Transverse colon (tissue), 4 donors: Measurements from ENCODE around the gene ZNF236. TPM values are rescaled to one million over a fixed set of nuclear protein-coding genes. Genes with fewer than 3 reads are reported as not detected.

Experiments used
- DNase-seq: peaks from one replicate; pipeline ENCODE4 v3.0.0-alpha.2; 2019
- H3K27ac ChIP-seq, 4 donors: fragments of 200-600 bp; sonication (generic); 2 replicates each; pipeline ENCODE4 v1.5.1; 2016 to 2018; ENCODE audit warnings: inconsistent platforms in 4 of 4
- H3K27me3 ChIP-seq: fragments of 200-600 bp; sonication (generic); 2 replicates; pipeline ENCODE4 v1.5.1; 2017; ENCODE audit warnings: inconsistent platforms
- H3K36me3 ChIP-seq, 4 donors: fragments of 200-600 bp; sonication (generic); 2 replicates each; pipeline ENCODE4 v1.5.1; 2017 to 2019; ENCODE audit warnings: inconsistent platforms in 4 of 4
- H3K4me1 ChIP-seq, 4 donors: fragments of 200-600 bp; sonication (generic); 2 replicates each; pipeline ENCODE4 v1.5.1; 2017 to 2020; ENCODE audit warnings: inconsistent platforms in 4 of 4
- H3K4me3 ChIP-seq, 4 donors: fragments of 200-600 bp; sonication (generic); 1 replicate in 1 of 4; 2 replicates in 3 of 4; pipeline versions ENCODE4 v1.5.1 to v1.6.1; 2017 to 2019; ENCODE audit warnings: inconsistent platforms in 4 of 4
- H3K9me3 ChIP-seq, 2 donors: fragments of 200-600 bp; sonication (generic); 2 replicates each; pipeline ENCODE4 v1.5.1; 2017 to 2019; ENCODE audit warnings: inconsistent platforms in 2 of 2
- EP300 ChIP-seq: sonication (generic); formaldehyde crosslinking; IDR thresholded peaks from one replicate; pipeline ENCODE4 v1.6.1; 2017; ENCODE audit warnings: antibody characterized with exemption, low read depth
- POLR2A ChIP-seq: fragments of 450-650 bp; IDR thresholded peaks from one replicate; pipeline ENCODE4 v1.6.1; 2016; ENCODE audit warnings: antibody characterized with exemption, mild to moderate bottlenecking, moderate library complexity
- POLR2AphosphoS5 ChIP-seq, 3 donors: sonication (generic); formaldehyde crosslinking; IDR thresholded peaks; one replicate each; pipeline ENCODE4 v1.6.1; 2016; ENCODE audit warnings: antibody characterized with exemption in 3 of 3
- WGBS, 2 donors: methylation state at CpG; one replicate each; pipeline ENCODE4 v1.1.5; 2018; ENCODE audit warnings: low coverage in 1 of 2; 5-methylcytosine and 5-hydroxymethylcytosine counted together
- in situ Hi-C, 4 donors: fragments of 200-750 bp; cut with MboI; loops; one replicate each; pipeline versions ENCODE4 v1.15.0 to v1.15.1; 2017; ENCODE audit warnings: low sequenced_read_pairs in 3 of 4, low pct_ligation_motif_present in 1 of 4, low pct_unique_long_range_greater_than_20kb in 1 of 4
- intact Hi-C: fragments of 100-400 bp; cut with DNase I; formaldehyde crosslinking; loops from one replicate; pipeline ENCODE4 v1.15.1; 2023; ENCODE audit warnings: low total_unique reads
- total RNA-seq, 4 donors: library from RNA; depleted of rRNA; stranded (reverse); fragments of >200 nt; gene quantifications; one replicate each; pipeline ENCODE4 v1.1.0, GENCODE V29; 2016
- TF ChIP-seq, protein P1 (sequence below), 5 experiments: fragments of 200-600 bp in 3 of 5; fragments of 450-650 bp in 2 of 5; sonication (generic) in 3 of 5; IDR thresholded peaks; 1 replicate in 2 of 5; 2 replicates in 3 of 5; pipeline ENCODE4 v1.5.1; 2016 to 2017; ENCODE audit warnings: antibody characterized with exemption in 5 of 5, inconsistent platforms in 3 of 5, mild to moderate bottlenecking in 2 of 5, moderate library complexity in 1 of 5

ZNF236 gene
- total RNA-seq, 4 donors from 2014 or later = 18.3 to 82.8 (median 43.7) TPM

DNA sequence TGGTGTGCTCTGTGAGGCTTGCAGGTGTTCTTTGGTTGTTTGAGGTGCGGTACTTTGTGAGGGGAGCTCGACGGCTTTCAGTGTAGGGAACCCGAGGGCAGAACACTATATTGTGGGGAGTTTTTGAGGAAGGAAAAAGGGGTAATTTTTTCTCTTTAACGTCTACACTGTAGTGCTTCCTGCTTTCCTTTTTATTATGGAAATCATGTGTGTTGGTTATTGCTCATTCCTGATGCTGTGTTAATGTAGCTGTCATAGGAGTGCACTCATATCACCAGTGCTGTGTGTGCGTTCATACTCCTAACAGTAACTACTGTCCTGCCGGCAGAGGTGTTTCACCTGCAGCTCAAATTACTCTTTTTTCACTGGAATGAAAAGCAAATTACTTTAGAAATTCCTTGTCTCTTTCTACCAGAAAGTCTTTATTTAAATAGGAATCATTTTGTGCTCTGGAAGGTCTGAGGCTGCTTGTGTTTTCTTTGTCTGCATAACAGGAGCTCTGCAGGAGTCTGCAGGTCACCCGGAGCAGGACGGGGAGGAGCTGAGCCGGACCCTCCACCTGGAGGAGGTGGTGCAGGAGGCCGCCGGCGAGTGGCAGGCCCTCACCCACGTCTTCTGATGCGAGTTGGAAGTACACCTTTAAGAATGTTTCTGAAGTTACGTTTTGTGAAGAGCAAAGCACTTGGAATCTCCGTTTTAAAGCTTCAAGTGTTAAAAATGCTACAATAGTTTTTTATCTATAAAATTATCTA is 145.5 kb downstream of the ZNF236 start:
- no peak for TF ChIP-seq POLR2AphosphoS5 (IDR thresholded peaks at IDR 0.05)
- no peak for TF ChIP-seq POLR2A
- no peak for TF ChIP-seq EP300
- TF ChIP-seq, protein P1, sequence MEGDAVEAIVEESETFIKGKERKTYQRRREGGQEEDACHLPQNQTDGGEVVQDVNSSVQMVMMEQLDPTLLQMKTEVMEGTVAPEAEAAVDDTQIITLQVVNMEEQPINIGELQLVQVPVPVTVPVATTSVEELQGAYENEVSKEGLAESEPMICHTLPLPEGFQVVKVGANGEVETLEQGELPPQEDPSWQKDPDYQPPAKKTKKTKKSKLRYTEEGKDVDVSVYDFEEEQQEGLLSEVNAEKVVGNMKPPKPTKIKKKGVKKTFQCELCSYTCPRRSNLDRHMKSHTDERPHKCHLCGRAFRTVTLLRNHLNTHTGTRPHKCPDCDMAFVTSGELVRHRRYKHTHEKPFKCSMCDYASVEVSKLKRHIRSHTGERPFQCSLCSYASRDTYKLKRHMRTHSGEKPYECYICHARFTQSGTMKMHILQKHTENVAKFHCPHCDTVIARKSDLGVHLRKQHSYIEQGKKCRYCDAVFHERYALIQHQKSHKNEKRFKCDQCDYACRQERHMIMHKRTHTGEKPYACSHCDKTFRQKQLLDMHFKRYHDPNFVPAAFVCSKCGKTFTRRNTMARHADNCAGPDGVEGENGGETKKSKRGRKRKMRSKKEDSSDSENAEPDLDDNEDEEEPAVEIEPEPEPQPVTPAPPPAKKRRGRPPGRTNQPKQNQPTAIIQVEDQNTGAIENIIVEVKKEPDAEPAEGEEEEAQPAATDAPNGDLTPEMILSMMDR (IDR thresholded peaks at IDR 0.05) = no peak
- intact Hi-C loops = no loop called here
- WGBS, 2 donors = 54 to 71% methylated on average over 7 to 17 of the region's 17 CpGs
- in situ Hi-C loops = no loop called here
- no peak overlapping the region for H3K4me3 ChIP-seq
- no peaks in the 10 kb centered on the region for H3K9me3 ChIP-seq
- peaks cover 0 to 8% (median 0%) of the 10 kb centered on the region in 4 donors for H3K36me3 ChIP-seq
- H3K4me1 ChIP-seq = peaks cover 0 to 11% (median 2%) of the 10 kb centered on the region in 4 donors
- DNase-seq = no peak
- H3K27me3 ChIP-seq = no peaks in the 10 kb centered on the region
- H3K27ac ChIP-seq = no peak overlapping the region

DNA sequence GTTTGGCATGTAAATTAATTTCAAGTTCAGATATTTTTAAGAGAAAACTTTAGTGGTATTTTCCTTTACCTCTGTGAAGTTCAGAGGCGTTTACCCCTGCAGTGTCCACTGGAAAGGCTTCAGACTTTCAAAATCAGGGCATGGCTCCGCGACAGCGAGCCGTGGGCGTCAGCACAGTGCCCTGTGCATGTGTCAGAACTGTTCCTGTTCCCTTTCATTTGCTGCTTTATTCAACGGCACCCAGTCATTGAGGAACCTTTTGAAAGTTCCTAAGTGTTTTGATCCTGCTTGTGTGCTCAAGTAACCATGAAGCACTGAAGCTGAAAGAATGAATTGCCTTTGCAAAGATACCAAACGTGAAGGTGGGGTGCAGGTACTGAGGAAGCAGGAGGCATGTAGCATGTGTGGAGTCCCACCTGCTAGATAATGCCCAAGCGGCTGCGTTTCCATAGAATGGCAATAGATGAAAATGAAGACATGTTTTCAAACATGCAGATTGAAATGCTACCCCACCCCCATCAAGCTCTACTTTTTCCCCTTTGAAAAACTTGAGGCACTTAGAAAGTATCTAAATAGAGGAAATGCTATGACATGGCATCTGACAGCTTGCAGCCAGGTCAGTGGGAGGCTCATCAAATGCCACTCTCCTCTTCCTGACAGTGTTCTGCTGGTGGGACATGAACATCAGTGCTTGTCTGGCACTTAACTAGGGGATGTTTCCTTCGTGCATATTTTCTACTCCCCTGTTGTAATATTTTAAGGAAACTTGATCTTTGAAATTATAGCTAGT is 148.6 kb downstream of the ZNF236 start:
- DNase-seq = no peak
- Histone ChIP-seq H3K36me3 (peaks cover 0 to 8% (median 0%) of the 10 kb centered on the region in 4 donors), H3K27ac (no peak overlapping the region), H3K4me1 (peaks cover 0 to 7% (median 0%) of the 10 kb centered on the region in 4 donors), H3K9me3 (no peaks in the 10 kb centered on the region), H3K4me3 (no peak overlapping the region), H3K27me3 (no peaks in the 10 kb centered on the region)
- WGBS, 2 donors = 88 to 91% methylated on average over 6 to 11 of the region's 11 CpGs
- TF ChIP-seq EP300 (no peak), POLR2A (no peak), POLR2AphosphoS5 (IDR thresholded peaks at IDR 0.05) (no peak)
- TF ChIP-seq, protein P1 (IDR thresholded peaks at IDR 0.05) = no peak
- intact Hi-C loops (no loop called here), in situ Hi-C loops (no loop called here)

DNA sequence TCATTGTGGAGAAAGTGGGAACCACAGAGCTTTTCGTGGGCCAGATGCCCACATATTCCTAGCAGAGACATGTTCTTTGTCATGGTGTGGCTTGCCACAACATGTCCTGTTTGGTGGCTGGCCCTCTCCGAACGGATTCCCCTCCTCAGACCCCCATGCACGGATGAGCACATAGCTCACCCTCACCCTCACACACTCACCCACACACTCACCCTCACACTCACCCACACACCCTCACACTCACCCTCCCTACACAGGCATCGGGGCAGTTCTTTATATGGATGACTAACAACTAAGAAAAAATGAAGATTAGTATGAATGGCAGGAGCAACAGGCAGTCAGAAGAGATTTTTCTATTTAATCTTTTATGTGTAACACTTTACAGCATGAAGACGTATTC is 149.9 kb downstream of the ZNF236 start:
- Histone ChIP-seq H3K27me3 (no peaks in the 10 kb centered on the region), H3K9me3 (no peaks in the 10 kb centered on the region), H3K4me3 (no peak overlapping the region), H3K36me3 (peaks cover 0 to 8% (median 0%) of the 10 kb centered on the region in 4 donors), H3K4me1 (peaks cover 0 to 12% (median 1%) of the 10 kb centered on the region in 4 donors), H3K27ac (no peak overlapping the region)
- intact Hi-C loops = no loop called here
- in situ Hi-C loops = no loop called here
- 83 to 92% methylated on average over 2 to 6 of the region's 6 CpGs for WGBS, 2 donors
- TF ChIP-seq, protein P1 (IDR thresholded peaks at IDR 0.05) = no peak
- TF ChIP-seq POLR2A = no peak
- DNase-seq = no peak

DNA sequence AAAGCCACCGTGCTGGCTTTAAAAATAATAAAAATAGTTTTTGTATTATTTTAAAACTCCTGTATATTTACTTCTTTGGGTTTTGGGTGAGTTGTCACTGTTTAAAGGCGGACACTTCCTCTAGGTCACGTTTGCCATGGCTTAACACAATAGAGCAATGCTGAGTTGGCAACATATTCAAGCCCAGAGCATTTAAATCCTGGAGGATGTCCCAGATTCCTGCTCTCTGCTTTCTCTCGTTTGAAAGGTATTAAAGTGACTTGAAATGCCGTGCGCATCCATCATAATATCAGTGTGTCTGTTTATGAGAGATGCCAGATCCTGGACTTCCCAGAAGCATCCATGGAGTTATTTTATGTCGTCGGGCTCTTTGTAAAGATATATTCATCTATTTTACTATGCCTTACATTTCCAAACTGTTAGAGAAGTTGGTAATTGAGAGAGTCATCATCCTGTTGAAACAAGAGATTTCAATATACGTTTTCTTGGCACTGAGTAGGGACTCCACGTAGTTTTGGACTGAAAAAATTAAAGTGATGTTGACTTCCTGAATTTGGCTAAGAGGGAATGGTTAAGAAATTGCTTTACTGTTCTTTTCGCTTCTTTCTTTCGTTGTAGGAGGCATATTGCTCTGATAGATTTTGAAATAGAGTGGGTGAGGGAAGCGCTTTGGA is 150.6 kb downstream of the ZNF236 start:
- WGBS, 2 donors = 69 to 77% methylated on average over 13 of the region's 13 CpGs
- Histone ChIP-seq H3K27ac (no peak overlapping the region), H3K27me3 (no peaks in the 10 kb centered on the region), H3K36me3 (peaks cover 0 to 8% (median 0%) of the 10 kb centered on the region in 4 donors), H3K4me3 (no peak overlapping the region), H3K4me1 (peaks cover 3 to 19% (median 8%) of the 10 kb centered on the region in 4 donors), H3K9me3 (no peaks in the 10 kb centered on the region)
- no peak for DNase-seq
- TF ChIP-seq, protein P1 (IDR thresholded peaks at IDR 0.05) = no peak
- TF ChIP-seq POLR2AphosphoS5 (IDR thresholded peaks at IDR 0.05) (no peak), EP300 (no peak), POLR2A (no peak)
- in situ Hi-C loops (no loop called here), intact Hi-C loops (no loop called here)
